D721Med (cell line): Measurements from ENCODE around the gene CCDC91.

ENCODE experiments used
- DNase-seq: peaks from one replicate; pipeline ENCODE4 v3.0.0; 2011; ENCODE audit warnings: low spot score; ENCODE audit not compliant: insufficient read length
- FAIRE-seq: peaks from 2 replicates; lab custom pipeline; 2011; peaks lifted over from hg19 to GRCh38; lab: Jason Lieb, UNC
- TF ChIP-seq, protein P1 (sequence below): IDR thresholded peaks from 2 replicates; pipeline ENCODE4 v1.5.1; 2012; ENCODE audit warnings: mild to moderate bottlenecking, control low read depth; ENCODE audit not compliant: insufficient read depth; ENCODE audit errors: missing control alignments

The CCDC91 gene

DNA sequence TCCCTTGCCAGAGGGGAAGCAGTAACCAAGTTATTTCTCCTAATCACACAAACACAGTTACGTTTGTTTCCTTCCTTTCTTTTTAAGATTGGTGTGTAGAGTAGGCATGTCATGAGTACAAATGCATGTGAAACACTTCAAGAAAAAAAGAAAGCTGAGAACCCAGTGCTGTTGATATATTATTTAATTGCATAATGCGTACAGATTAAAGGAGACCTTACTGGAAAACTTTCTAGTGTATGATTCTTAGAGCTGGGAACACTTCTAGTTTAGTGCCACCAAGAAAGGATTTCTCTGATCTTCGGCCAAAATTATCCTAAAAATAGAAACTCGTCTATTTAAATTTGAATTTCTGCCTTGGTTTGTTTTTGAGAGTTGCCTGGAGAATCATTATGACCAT is 365.5 kb downstream of the CCDC91 start:
- FAIRE-seq (no peak), DNase-seq (no peak)
- TF ChIP-seq, protein P1, sequence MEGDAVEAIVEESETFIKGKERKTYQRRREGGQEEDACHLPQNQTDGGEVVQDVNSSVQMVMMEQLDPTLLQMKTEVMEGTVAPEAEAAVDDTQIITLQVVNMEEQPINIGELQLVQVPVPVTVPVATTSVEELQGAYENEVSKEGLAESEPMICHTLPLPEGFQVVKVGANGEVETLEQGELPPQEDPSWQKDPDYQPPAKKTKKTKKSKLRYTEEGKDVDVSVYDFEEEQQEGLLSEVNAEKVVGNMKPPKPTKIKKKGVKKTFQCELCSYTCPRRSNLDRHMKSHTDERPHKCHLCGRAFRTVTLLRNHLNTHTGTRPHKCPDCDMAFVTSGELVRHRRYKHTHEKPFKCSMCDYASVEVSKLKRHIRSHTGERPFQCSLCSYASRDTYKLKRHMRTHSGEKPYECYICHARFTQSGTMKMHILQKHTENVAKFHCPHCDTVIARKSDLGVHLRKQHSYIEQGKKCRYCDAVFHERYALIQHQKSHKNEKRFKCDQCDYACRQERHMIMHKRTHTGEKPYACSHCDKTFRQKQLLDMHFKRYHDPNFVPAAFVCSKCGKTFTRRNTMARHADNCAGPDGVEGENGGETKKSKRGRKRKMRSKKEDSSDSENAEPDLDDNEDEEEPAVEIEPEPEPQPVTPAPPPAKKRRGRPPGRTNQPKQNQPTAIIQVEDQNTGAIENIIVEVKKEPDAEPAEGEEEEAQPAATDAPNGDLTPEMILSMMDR, result no peak

DNA sequence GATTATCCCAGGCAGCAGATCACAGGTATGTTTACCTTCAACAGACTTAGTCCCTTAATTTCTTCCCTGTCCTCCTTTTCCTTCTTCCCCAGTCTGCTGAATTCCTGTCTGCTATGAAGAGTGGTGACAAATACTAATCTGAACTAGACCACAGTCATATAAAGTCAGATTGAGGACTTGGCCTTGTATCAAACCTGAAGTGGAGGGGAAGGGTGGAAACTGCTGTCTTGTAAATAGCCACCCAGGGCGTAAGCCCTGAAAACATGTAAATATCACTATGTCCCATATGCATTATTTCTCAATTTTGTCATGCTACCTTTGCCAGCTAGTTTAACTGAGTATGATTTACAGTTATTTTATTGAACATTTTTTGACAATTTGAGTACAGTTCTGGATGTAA is 368.0 kb downstream of the CCDC91 start:
- TF ChIP-seq, protein P1, result no peak
- FAIRE-seq (no peak), DNase-seq (no peak)

DNA sequence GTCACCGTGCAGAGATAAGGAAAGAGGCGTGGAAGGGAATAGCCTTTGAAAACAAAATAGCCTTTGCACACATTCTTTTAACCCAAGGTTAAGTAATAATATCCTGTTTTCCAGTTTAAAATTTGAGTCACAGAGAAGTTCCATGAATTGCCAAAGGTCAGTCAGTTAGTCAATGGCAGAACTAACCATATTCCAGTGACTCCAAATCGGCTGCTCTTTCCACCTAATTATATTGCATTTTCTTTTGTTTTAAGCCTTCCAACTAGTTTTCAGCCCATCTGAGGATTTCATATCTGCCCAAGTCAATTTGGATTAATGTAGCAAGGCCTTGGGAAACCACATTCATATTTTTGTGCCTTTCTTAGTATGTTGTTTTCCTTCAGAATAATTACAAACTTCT is 373.0 kb downstream of the CCDC91 start:
- FAIRE-seq (no peak), DNase-seq (no peak)
- TF ChIP-seq, protein P1, result no peak

DNA sequence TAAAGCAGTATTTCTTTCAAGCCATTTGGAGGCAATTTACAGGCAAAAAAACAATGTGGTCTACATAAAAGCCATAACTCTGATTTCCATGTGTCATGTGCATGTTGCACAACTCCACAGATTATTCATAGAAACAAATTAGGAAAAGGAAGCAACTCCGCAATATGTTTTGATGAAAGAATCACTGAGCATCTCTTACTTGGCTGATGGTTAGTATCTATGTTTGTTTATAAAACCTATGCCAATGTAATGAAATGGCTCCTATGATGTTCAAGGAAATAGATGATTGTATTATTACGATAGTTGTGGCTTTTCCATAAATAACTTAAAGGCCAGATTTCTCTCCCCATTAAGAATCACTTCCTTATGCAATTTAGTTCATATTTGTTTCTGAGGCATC is 373.7 kb downstream of the CCDC91 start:
- TF ChIP-seq, protein P1, result no peak
- DNase-seq (no peak), FAIRE-seq (no peak)

DNA sequence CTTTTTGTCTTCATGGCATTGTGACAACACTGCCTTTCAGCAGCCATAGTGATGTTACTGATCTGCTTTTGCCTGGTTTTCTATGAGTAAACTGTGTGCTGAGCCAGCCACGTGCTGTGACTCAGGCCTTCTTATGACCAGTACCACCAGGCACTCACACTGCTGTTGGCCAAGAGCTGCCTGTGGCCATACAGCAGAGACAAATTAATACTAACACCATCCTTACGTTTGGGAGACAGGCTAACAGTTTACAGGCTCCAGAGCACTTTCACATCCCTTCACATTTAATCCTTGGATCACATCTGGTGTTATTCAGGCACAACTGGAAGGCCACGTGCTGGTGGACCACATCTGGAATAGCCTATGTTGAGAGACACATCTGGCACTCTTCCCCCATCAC is 377.9 kb downstream of the CCDC91 start:
- FAIRE-seq (no peak), DNase-seq (no peak)
- TF ChIP-seq, protein P1, result no peak

DNA sequence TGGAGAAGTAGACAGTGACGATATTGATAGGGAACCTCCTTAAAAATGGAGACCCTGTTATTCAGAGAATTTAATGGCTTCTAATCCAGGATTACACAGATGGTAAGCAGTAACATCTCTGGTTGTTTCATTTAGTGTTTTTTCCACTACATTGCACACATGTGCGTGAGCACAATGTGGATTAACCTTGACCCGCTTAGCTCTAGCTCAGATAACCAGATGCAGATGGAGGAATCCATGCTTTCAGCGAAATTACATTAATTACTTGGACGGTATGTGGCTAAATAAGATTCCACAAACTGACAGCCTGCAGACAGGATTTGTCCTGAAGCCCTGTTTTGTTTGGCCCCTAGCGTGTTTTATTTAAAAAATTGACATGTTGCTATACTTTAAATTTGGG is 378.4 kb downstream of the CCDC91 start:
- FAIRE-seq, result peak; percentile 97
- DNase-seq, result no peak
- TF ChIP-seq, protein P1, result no peak

DNA sequence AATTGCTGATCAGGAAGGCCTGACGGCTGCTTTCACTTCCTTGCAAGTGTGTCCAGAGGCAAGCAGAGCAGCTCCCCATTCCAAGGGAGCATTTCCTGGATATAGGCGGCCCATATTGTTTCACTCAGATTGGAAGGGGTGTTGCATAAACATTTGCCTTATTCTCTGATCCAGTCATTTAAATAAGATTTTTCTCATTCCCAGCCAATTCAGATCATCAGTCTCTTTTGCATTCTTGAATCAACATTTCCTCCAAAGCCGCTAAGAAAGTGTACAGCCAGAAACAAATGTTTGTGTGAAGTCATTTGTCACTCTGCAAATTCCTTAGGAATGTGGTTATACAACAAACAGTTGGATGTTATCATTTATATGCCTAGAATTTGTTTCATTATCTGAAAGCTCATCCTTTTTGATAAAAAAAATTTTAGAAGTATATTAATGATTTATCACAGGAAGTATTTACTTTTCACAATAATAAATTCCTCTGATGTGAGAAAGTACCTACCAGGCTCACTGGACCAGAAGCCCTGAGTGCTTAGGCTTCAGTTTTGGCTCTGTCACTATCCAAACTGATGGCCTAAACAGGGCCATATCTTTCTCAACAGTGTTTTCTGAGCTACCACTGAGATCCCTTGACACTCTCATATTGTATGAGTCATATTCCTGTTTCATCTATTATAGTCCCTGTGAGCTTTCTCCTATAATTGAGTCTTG is 379.6 kb downstream of the CCDC91 start:
- FAIRE-seq (no peak), DNase-seq (no peak)
- TF ChIP-seq, protein P1, result no peak
